HG03196 (cell line): ENCODE results near the gene ROBO1.
"Not testable (repeated sequence)": the region's sequence is repeated elsewhere in the genome, so short reads cannot be mapped to it uniquely, and the experiment has no call there.

ENCODE experiments used
- ATAC-seq: cut with Tn5 transposase; IDR thresholded peaks from one replicate; pipeline ENCODE4 v1.9.1; 2021; ENCODE audit not compliant: unreplicated experiment

Gene ROBO1

GRCh38 chr3:79175870-79176269 is 591.9 kb downstream of the ROBO1 start:
- no peak for ATAC-seq

GRCh38 chr3:79173259-79173658 is 594.5 kb downstream of the ROBO1 start:
- ATAC-seq: not testable (repeated sequence)

- no peak for ATAC-seq
These were observed 595.6 kb downstream of the ROBO1 start for GRCh38 chr3:79172241-79172640.

GRCh38 chr3:79170021-79170420 is 597.8 kb downstream of the ROBO1 start:
- no peak for ATAC-seq

- ATAC-seq: no peak
These were observed 600.0 kb downstream of the ROBO1 start for GRCh38 chr3:79167651-79168416.

DNA sequence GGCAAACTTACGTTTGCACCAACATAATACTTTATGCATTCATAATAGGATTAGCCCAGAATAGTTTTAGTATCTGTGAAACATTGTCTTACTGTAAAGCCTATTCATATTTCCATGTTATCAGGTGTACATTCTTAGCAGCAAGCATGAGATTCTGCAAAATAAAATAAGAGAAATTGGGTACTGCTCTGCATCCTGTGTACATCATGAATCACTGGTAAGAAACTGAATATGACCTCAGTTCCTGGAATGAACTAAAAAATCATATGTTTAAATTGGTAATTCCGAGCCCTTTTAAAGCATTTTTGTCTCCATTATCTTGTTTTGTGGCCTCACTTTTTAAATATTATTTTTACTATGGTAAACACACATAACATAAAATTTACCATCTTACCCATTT is 605.1 kb downstream of the ROBO1 start:
- ATAC-seq: no peak

DNA sequence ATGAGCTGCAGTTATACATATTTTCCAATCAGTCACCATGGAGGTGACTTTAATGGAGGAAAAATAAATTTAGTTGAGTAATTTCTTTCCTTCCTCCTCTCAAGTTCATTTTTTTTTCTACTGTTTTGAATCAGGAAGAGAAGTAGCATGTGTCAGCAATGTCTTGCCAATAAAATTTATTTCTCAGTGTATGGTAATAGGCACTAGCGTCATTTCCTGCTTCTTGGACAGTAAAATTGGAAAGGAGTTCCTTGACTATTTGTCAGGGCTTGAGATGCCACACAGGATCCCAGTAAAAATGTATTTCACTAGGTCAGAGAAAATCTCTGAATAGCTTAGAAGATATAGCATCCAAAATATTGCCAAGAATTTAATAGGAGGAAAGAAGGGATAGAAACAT is 605.9 kb downstream of the ROBO1 start:
- no peak for ATAC-seq

GRCh38 chr3:79160421-79160820 is 607.4 kb downstream of the ROBO1 start:
- no peak for ATAC-seq

- no peak for ATAC-seq
These were observed 608.1 kb downstream of the ROBO1 start for GRCh38 chr3:79159736-79160135.

DNA sequence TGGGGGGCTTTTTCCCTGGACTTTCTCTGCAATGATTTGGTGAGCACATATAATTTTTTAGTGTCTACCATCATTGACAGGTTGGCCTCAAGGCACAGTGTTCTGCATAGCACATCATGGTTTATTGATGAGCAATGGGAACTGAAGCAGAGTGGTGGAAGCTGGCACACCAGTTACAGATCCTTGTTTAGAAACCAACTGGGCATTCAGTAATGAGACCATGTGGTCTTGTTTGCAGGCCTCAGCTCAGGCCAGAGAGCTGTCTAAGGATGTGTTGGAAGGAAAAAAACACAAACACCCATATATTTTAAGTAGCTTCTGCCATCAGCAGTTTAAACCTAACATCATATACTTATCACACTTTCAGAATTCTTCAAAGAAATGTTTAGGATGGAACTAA is 610.6 kb downstream of the ROBO1 start:
- no peak for ATAC-seq

- ATAC-seq: no peak
These were observed 612.9 kb downstream of the ROBO1 start for GRCh38 chr3:79154865-79155264.

DNA sequence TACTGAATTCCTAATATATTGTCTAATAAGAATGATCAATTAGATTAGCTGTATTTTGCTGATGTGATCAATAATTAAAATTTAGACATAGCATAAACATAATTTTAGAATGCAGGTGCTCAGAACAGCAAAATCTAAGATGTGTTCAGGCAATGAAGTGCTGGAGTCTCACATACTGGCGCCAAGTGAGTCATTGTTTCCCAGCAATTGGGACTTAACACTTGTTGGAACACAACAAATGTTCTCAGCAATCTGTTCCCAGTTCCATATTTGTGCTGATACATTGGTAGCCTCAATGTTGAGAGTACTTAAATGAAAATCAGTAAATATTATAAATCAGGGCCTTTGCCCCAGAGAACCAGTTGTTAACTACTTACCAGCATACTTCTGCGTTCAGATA is 619.0 kb downstream of the ROBO1 start:
- no peak for ATAC-seq

- ATAC-seq: no peak
These were observed 621.8 kb downstream of the ROBO1 start for GRCh38 chr3:79146024-79146423.

DNA sequence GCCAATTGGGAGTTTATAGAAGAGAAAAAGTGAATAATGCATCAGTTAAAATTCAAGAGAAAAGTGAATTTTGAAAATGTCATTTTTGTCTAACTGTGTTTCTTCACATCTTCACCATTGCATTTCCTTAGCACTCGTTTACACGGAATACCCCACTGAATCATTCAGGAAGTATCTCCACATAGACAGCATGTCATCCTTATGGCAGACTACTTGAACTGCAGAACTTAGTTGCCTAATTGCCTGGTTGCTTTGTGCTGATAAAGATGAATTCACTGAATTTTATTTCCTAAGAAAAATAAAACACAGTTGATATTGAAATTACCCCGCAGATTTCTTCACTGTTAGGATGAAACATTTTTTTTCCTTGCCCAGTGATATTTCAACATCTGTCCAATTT is 627.1 kb downstream of the ROBO1 start:
- no peak for ATAC-seq

- ATAC-seq: no peak
These were observed 628.3 kb downstream of the ROBO1 start for GRCh38 chr3:79139395-79140068.

DNA sequence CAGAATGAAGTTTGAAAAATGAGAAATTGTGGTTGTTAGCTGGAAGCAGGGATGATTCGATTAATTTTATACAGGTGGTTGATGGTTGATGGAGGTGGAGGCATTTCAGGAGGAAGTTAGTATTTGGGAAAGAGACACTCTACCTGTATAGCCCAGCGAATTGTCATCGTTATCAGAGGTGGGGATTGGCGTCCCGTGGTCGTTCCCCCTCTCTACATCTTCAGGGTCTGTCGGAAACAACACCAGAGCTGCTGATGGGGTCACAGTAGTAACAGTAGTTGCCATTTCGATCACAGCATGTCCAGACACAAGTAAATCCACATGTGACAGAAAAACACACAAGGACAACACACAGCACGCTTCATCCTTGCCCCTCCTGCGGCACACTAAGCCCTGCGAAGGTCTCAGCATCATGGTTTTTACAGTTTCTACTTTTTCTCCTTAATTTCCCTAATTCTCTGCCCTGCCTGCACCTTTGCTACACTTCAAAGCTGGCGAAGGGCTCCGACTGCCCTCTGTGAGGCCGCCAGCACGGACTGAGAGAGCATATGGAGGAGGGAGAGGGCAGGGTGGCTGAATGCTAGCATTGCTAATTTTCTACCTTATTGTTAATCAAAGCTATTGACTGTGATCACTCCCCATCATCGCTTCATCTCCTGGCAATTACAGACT is 642.3 kb downstream of the ROBO1 start:
- no peak for ATAC-seq

- ATAC-seq: no peak
These were observed 652.3 kb downstream of the ROBO1 start for GRCh38 chr3:79115458-79115857.

- ATAC-seq: no peak
These were observed 653.9 kb downstream of the ROBO1 start for GRCh38 chr3:79113876-79114275.

GRCh38 chr3:79111375-79112052 is 656.3 kb downstream of the ROBO1 start:
- no peak for ATAC-seq

- no peak for ATAC-seq
These were observed 658.0 kb downstream of the ROBO1 start for GRCh38 chr3:79109754-79110153.

- ATAC-seq: no peak
These were observed 664.5 kb downstream of the ROBO1 start for GRCh38 chr3:79103307-79103706.
